Ishikawa (cell line): ENCODE measurements around the gene CLIP4.

ENCODE experiments used
- CEBPB ChIP-seq: IDR thresholded peaks from 2 replicates; pipeline ENCODE4 v1.6.1; 2012
- CREB1 ChIP-seq: IDR thresholded peaks from 2 replicates; pipeline ENCODE4 v1.6.1; 2012; ENCODE audit warnings: low read depth
- EGR1 ChIP-seq: IDR thresholded peaks from 2 replicates; pipeline ENCODE4 v1.6.1; 2012
- EP300 ChIP-seq: IDR thresholded peaks from 2 replicates; pipeline ENCODE4 v1.6.1; 2012; ENCODE audit warnings: borderline replicate concordance
- FOXM1 ChIP-seq: IDR thresholded peaks from 2 replicates; pipeline ENCODE4 v1.6.1; 2012; ENCODE audit warnings: low read depth, borderline replicate concordance
- NFIC ChIP-seq: IDR thresholded peaks from 2 replicates; pipeline ENCODE4 v1.6.1; 2012
- RAD21 ChIP-seq: IDR thresholded peaks from 2 replicates; pipeline ENCODE4 v1.6.1; 2012; ENCODE audit warnings: low read depth
- TAF1 ChIP-seq: IDR thresholded peaks from 2 replicates; pipeline ENCODE4 v1.6.1; 2012; ENCODE audit warnings: low read depth, mild to moderate bottlenecking
- TCF12 ChIP-seq: IDR thresholded peaks from 2 replicates; pipeline ENCODE4 v1.6.1; 2012; ENCODE audit warnings: low read depth
- TEAD4 ChIP-seq: IDR thresholded peaks from 2 replicates; pipeline ENCODE4 v1.6.1; 2012
- USF1 ChIP-seq: IDR thresholded peaks from 2 replicates; pipeline ENCODE4 v1.6.1; 2012
- YY1 ChIP-seq: IDR thresholded peaks from 2 replicates; pipeline ENCODE4 v1.6.1; 2012; ENCODE audit warnings: low read depth
- ZBTB7A ChIP-seq: IDR thresholded peaks from 2 replicates; pipeline ENCODE4 v1.6.1; 2012; ENCODE audit warnings: low read depth
- TF ChIP-seq, protein P1 (sequence below): IDR thresholded peaks from 2 replicates; pipeline ENCODE4 v1.6.1; 2012; ENCODE audit warnings: low read depth, mild to moderate bottlenecking
- TF ChIP-seq, protein P2 (sequence below): IDR thresholded peaks from 2 replicates; pipeline ENCODE4 v1.6.1; 2012

CLIP4 gene

DNA sequence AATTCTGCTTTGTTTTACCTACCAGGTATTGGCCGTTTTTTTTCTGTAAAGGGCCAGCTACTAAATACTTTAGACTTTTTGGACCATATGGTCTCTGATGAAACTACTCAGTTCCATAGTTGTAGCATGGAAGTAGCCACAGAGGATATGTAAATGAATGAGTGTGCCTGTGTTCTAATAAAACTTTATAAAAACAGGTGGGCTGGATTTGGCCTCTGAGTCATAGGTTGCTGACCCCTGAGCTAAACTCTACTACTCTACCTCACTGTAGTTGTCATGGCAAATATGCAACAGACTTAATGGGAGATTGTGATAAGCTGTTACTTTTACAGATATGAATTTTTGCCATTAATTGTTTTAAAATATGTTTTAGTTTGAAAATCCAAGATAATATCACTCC lies 19.7 kb downstream of the CLIP4 start:
- TF ChIP-seq TEAD4 (no peak), CREB1 (no peak), FOXM1 (no peak), USF1 (no peak), YY1 (no peak)

- no peak for TF ChIP-seq TAF1
- TF ChIP-seq NFIC, result no peak
- TF ChIP-seq ZBTB7A, result no peak
These were observed 23.9 kb downstream of the CLIP4 start for GRCh38 chr2:29139152-29139551.

DNA sequence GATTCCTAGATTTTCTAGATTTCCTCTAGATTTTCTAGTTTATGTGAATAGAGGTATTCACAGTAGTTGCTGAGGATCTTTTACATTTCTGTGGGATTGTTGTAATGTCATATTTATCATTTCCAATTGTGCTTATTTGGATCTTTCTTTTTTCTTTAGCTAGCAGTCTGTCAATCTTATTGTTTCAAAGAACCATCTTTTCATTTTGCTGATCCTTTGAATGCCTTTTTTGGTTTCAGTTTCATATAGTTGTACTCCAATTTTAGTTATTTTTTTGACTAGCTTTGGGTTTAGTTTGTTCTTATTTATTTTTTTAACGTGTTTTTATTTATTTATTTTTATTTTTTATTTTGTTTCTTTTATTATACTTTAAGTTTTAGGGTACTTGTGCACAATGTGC lies 24.5 kb downstream of the CLIP4 start:
- no peak for TF ChIP-seq CEBPB

GRCh38 chr2:29143657-29144056 lies 28.4 kb downstream of the CLIP4 start:
- TF ChIP-seq EGR1 (no peak), RAD21 (no peak), CREB1 (no peak), ZBTB7A (no peak)
- TF ChIP-seq, protein P1, sequence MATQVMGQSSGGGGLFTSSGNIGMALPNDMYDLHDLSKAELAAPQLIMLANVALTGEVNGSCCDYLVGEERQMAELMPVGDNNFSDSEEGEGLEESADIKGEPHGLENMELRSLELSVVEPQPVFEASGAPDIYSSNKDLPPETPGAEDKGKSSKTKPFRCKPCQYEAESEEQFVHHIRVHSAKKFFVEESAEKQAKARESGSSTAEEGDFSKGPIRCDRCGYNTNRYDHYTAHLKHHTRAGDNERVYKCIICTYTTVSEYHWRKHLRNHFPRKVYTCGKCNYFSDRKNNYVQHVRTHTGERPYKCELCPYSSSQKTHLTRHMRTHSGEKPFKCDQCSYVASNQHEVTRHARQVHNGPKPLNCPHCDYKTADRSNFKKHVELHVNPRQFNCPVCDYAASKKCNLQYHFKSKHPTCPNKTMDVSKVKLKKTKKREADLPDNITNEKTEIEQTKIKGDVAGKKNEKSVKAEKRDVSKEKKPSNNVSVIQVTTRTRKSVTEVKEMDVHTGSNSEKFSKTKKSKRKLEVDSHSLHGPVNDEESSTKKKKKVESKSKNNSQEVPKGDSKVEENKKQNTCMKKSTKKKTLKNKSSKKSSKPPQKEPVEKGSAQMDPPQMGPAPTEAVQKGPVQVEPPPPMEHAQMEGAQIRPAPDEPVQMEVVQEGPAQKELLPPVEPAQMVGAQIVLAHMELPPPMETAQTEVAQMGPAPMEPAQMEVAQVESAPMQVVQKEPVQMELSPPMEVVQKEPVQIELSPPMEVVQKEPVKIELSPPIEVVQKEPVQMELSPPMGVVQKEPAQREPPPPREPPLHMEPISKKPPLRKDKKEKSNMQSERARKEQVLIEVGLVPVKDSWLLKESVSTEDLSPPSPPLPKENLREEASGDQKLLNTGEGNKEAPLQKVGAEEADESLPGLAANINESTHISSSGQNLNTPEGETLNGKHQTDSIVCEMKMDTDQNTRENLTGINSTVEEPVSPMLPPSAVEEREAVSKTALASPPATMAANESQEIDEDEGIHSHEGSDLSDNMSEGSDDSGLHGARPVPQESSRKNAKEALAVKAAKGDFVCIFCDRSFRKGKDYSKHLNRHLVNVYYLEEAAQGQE, result no peak

DNA sequence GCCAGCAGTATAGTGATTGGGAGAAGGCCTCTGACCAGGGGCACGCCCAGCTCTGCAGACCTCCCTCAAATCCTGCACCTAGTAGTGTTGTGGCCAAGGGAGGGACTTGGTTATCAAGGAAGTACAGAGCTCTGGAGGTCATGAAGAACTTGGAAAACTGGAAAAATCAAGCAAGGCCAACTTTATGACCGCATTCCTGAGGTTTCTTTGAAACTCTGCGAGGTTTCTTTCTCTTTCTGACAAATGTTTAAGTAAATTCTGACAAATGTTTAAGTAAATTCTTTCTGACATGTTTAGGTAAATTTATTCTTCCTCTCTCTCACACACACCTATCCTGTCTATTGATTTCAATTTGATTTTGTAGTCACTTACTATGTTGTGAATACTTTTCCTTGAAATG lies 31.0 kb downstream of the CLIP4 start:
- TF ChIP-seq, protein P1, result no peak
- TF ChIP-seq EGR1 (no peak), FOXM1 (no peak), CEBPB (no peak), ZBTB7A (no peak), CREB1 (no peak), TAF1 (no peak), EP300 (no peak)

- no peak for TF ChIP-seq FOXM1
- TF ChIP-seq TAF1, result no peak
- no peak for TF ChIP-seq RAD21
- no peak for TF ChIP-seq NFIC
- no peak for TF ChIP-seq CREB1
- no peak for TF ChIP-seq EGR1
- no peak for TF ChIP-seq ZBTB7A
These were observed 32.7 kb downstream of the CLIP4 start for GRCh38 chr2:29147963-29148362.

DNA sequence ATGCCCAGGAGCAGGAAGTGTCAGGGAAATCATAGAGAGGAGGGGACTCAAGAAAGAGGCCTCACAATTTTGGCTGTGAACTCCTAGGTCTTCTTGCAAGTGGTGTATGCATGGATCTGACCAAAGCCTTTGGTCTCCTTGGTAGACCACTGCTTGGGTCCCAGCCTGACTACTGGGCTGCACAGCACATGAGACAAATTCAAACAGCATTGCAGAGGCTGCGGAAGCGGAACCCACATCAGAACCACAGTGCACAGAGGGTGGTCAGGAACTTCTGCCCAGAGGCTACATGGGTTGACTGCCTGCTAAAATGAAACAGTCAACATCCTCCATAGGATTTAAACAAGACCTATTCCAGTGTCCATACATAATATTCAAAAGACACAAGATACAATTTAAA lies 39.4 kb downstream of the CLIP4 start:
- TF ChIP-seq YY1 (no peak), NFIC (no peak), USF1 (no peak), CREB1 (no peak), EGR1 (no peak), CEBPB (no peak), RAD21 (no peak), TEAD4 (no peak), ZBTB7A (no peak), TCF12 (no peak)
- TF ChIP-seq, protein P1, result no peak
- TF ChIP-seq, protein P2, sequence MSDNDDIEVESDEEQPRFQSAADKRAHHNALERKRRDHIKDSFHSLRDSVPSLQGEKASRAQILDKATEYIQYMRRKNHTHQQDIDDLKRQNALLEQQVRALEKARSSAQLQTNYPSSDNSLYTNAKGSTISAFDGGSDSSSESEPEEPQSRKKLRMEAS, result no peak
